DMS79 (cell line): Measurements from ENCODE around the gene AP5B1.

ENCODE experiments used
- DNase-seq: peaks from one replicate; lab custom pipeline; 2025; lab: John Stamatoyannopoulos, UW

The AP5B1 gene, protein sequence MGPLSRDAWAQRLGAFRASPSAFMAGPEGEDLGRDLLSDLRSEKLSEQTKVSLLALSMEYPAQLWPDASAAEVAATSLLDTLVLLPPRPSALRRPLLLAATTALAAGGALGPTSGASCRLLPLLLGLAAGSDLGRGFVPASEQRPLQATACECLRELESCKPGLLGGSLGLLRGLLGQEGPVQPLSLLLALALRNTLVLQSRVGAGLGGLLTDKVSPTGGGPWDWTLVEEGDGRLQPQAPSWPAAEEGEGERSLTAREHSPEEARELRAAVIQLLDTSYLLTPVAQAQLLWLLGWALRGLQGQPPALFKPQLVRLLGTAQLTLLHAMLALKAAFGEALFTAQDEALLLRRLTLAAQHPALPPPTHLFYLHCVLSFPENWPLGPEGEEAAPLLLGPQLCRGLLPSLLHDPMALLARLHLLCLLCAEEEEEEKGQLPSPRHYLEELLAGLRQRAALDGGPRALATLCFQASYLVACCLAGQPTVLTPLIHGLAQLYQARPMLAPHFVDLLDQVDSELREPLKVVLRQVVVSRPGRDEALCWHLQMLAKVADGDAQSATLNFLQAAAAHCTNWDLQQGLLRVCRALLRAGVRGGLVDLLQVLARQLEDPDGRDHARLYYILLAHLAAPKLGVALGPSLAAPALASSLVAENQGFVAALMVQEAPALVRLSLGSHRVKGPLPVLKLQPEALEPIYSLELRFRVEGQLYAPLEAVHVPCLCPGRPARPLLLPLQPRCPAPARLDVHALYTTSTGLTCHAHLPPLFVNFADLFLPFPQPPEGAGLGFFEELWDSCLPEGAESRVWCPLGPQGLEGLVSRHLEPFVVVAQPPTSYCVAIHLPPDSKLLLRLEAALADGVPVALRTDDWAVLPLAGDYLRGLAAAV

DNA sequence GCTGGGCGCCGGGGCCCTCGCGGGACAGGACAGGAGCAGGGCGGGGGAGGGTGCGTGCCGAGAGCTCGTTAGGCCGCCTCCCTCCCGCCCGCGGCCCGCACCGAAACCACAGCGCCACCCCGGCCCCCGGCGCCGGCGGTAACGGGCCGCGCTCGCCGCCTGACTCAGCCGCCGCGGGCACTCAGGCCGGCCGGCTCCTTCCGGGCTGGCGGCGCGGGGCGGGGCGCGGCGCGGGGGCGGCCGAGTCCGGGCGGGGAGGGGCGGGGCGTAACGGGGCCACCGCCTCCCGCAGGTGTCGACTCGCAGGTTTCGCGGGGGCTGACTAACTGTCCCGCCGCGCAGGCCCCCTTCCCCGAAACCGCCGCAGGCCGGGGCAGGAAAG lies at the start of gene AP5B1:
TSS of gene AP5B1 (minus strand) at position 207 of the 382 bp plus-strand sequence. CDS start 385 bp downstream, outside the sequence.
- no peak for DNase-seq

DNA sequence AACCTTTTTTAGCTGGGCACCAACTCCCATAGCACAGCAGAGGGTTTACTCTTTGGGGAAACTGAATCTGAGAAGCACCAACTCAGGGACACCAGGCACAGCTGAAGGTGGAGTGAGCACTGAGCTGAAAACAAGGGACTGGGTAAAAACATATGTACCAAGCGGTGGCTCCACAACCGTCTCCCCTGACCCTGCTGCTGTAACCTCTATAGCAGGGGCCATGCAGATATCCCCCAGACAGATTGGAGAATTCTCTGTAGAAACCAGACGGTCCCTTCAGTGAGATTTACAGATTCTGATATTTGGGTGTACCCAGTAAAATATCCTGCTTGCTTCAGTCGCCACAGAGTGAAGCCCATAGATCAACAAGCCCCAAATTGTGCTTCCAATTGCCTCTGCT lies 48.7 kb upstream of the AP5B1 start:
- DNase-seq = no peak

DNA sequence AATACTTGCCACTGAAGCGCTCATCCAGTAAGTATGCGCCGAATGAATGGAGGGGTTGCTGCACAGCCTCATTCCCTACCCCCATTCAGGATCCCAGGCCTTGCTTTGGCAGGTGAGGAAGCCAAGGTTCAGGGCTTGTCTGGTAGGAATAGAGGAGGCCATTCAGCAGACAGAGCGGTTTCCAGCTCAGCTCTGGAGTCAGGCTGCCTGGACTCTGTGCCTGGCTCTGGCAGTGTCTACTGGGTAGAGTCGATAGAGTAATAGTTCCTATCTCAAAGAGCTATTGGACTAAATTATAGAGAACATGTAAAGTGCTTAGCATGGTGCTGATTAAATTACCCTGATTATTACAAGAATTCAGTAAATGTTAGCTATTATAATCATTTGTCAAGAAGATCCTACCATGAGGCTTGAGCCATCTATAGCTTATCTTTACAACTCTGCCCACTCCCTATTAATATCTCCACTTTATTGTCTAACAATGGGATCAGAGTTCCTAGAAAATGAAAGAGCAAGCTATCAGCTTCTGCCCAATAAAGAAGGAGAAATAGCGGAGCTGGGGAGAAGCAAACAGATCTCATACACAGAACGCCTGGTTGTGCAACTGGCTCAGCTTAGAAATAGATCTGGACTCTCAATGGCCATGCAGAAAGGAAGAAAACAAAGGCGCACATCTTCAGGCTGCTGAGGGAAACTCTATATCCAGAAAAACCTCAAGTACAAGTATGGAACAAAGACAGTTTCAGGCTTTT lies 46.4 kb upstream of the AP5B1 start:
- DNase-seq = no peak

DNA sequence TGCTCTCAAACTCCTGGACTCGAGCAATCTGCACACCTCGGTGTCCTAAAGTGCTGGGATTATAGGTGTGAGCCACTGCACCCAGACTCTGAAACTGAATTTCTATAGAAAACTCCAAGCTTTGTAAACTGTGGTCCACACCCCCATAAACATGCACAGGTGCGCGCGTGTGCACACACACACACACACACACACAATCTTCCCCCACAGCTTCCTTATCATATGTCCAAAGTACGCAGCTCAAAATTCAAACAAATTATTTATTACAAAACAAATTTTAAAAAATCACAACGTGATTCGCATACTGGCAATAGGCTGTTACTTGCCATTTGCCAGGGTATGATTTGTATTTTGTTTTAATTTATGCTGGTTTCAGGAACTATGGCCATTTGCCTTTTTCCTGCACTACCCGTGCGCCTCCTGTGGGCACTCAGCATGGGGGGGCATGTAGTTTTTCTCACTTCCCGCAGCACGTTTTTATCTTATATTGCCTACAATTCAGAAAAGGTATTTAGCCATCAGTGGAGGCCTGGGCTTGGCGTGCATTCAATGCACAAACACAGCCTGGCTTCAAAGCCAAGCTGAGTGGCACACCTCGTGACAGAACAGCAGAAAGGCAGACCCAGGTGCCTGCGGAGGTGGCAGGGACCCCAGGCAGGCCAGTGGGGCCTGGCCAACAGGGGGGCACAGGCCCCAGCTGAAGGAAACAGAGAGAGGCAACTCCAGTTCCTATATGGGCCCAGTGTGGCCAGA lies 42.2 kb upstream of the AP5B1 start:
- DNase-seq = no peak

DNA sequence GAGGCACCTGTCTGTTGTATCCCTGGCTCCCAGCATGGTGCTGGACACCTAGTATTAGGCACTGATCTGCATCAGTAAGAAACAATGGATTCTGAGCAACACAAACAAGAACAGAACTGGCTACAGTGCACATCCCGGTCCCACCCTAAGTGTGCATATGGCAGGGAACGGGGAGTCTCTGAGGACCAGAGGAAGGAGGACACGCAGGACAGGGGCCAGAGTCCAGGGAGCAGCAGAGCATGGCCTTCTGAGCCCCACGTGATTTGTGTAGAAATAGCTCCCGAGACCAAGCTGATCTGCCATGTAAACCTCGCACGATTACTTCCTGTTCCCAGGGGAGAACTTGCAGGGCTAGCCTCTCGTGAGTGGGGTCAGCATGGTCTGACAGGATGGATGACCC lies 40.3 kb upstream of the AP5B1 start:
- no peak for DNase-seq

DNA sequence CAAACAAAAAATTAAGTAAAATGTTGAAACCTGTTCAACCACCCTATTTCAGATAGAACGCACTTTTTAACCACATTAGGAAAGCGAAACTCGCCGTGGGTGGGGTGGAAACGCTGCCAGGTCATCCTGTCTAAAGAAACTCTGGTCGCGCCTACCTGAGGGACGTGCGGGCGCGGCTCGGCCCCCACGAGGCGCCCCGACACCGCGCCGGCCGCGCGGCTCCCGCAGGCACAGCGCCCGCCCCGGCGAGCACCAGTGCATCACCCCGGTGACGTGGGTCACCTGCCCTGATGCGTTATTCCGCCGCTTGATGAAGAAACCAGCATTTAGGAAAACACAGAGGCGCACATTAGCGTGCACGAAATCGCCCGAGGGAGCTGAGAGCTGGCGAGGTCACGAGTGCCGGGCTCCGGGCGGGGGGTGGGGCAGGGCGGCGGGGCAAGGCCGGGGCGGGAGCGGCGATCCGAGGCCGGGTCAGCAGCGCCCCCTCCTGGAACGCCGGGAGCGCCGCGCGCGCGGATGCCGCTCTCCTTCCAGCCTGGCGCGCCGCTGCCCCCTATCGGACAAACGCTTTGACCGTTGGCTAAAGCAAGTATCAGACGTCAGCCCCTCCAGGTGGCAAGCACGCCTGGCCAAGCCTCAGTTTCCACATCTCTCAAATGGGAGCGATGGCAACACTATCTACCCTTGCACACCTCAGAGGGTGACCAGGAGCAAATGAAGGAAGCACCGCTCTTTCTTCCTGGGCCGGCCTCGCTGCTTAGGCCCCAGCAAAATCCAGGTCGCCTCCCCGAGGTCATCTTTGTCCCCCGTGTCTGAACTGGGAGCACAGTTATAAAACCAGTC lies 37.3 kb upstream of the AP5B1 start:
- peak; percentile 40 for DNase-seq

DNA sequence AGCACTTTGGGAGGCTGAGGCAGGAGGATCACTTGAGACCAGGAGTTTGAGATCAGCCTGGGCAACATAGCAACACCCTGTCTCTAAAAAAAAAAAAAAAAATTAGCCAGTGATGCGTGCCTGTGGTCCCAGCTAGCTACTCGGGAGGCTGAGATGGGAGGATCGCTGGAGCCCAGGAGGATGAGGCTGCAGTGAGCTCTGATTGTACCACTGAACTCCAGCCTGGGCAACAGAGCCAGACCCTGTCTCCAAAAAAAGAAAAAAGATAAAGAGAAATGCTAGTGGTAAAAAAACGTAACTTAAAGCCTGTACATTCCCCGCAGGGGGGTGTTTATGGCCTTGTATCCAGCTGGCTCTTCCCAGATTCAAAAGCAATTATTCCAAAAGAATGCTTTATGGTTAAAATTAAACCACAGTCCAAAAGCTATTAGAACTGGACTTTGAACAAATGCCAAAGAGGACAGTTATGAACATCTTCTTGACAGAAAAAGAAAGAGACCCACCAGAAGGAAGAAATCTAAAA lies 36.6 kb upstream of the AP5B1 start:
- DNase-seq = no peak

DNA sequence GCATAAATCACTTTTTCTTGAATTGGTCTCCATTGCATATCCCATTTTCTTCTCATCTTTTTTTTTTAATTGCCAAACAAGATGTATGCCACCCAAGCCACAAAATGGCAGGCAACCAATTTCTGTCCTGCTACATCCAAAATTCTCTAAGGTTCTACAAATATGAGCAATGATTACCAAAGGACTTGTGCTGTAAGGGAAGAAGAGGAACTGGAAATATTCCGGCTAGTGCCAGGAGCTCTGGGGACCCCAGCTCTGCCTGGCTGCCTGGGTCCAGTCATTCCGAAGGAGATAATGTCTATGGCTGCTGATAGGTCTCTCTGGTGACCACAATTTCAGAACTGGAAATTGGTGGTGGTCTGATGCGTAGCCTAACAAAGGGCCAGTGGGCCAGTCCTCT lies 35.9 kb upstream of the AP5B1 start:
- no peak for DNase-seq

DNA sequence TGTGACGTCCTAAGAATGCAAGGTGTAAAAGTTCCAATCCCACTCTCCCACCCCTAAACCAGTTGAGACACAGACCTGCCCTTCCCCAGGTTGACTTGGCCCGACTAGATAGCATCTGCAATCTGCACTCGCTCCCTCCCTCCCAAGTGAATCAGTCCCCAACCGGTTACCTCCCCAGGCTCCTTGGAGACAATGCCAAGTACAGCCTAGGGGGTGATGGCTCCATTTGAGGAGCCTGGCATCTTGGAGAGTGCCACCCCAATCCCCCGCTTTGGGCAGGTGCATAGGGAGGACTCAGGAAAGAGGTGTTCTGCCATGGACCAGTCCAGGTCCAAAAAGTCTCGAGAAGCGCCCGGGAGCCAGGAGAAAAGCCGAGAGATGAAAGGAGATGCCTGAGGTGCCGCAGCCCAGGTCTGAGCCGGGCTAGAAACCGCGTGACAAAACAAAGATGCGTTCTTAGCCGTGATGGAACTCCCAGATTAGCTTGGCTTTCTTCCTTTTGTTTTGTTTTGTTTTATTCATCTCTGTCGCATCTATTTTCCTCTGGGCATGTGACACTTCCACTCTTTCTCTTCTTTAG lies 34.3 kb upstream of the AP5B1 start:
- no peak for DNase-seq

DNA sequence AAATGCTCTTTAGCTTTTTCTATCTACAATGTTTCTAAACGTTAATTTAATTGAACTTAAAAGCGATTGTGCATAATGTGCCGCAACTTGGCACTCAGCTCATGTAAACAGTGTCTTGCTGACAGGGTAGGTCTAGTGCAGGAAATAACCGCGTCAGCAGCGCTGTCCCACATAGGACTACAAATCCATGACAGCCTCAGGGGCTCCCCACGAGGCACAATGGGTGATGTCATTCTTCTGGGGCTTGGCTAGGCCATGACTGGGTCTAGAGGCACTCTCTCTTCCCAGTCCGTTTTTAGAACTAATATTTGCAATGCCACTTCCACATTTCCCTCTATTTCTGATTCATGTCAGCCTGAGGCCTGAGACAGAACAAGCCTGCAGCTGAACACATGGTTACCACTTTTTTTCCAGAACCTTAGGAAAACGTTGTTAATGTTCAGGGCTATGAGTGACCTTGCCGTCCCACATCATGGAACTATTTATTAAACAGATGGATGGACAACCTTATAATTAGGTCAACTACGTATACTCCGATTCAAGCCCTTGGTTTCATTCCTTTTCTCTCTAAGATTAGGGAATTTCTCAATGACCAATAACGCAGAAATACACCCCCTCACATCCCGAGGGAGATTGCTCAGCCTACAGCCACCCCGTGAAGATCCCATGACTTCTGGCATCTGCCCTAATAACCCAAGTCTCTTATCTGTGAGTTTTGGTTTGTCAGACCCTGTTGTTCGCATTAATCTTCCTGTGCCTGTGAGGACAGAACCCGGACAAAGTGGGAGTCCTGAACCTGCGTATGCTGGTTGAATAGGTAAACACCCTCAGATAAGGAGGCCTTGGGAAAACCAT lies 33.6 kb upstream of the AP5B1 start:
- no peak for DNase-seq

DNA sequence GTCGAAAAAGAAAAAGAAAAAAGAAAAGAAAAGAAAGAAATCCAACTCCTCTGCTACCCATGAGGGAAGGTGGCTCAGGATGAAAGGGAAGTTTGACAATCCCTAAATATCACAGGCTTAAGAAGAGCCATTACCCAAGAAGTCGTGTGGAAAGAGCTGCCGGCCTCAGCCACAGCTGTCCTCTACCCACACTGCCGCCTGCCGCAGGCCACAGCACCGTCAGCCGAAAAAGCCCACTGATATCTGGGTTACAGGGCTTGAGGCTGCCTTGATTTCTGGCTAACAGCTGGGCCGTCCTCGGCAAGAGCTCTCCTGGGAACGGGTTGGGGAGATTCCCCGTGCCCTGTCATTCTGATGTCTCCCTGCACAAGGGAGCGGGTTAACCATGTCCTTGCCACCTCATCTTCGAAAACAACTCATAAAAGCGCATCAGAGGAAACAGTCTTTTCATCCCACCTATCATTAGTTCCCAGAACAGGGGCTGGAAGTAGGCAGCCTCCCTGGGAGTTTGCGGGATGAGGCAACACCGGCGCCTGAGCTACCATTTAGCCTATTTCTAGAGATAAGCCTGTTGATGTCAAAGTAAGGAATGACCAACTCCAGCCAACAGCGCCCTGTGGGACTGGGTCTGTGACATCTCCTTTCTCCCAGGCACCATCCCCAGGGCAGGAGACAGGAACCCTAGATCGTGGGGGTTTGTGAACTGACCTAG lies 31.1 kb upstream of the AP5B1 start:
- DNase-seq = no peak

DNA sequence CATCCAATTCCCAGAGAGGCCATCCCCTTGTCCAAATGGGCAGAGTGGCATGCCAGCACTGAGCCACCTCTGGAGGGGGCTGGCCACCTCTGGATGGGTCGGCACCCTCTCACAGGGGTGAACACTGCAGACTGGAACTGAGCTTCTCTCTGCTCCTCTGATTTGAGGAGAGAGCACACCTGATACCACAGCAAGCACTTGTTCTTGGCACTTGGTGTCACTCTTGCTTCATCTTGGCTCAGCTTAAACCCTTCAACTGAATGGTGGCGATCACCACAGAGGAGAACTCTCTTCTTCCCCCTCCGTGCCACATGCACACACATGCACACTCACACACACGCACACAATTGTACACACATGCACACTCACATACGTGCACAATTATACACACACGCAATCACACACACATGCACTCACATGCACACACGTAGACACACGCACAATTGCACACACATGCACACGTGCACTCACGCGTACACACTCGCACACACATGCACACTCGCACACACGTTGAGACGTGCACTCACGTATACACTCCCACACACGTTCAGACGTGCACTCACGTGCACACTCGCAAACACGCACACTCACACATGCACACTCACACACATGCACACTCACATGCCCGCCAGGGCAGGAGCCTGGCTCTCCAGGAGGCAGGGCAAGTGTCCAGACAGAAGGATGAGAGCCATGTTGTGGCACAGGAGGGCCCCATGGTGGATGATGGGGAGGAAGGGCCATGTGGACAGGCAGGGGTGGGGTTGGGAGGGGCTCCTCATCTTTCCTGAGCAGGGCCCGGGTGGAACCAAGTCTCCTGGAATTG lies 29.5 kb upstream of the AP5B1 start:
- no peak for DNase-seq

DNA sequence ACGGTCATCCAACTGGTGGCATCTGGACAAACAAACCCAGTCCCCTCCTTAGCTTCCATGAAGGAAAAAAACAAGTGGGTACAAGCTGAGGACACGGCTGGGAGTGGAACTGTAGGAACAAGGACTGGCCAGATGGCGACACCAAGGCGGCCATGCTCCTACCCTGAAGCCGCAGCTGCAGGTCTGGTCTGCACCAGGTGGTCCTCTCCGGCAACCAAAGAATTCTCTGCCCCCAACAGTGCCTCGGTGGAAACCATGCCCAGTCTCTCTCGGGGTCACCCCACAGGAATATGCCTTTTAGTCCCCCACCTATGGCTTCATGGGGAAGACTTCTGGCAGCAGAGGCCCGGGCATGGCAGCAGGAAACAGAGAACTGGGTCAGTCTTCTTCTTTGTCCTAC lies 28.7 kb upstream of the AP5B1 start:
- DNase-seq = no peak

DNA sequence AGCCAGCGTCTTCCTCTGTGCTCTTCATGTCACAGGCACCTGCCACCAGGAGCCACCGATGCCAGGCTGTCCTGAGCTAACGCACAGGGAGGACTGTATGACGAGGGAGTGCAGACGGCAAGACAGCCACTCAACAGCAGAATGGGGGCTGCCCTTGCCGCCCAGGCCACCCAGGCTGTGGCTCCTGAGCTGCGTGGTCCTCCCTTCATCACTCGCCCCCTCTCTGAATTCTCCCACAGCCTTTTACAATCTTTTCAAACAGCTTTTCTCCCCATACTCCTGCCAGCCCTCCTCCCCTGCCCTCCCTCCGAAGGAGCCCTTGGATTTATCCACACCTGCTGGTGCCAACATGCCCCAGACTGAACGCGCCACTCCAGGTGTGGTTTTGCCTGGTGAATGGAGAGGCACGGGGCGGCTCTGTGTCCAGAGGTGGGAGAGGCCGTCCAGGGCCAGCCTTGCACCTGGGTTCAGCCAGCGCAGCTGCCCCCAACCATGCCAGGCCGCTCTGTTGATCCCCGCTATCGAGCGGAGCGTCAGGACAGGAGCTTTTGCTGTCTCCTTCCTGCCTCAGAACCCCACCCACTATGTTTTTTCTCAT lies 28.1 kb upstream of the AP5B1 start:
- DNase-seq = no peak

DNA sequence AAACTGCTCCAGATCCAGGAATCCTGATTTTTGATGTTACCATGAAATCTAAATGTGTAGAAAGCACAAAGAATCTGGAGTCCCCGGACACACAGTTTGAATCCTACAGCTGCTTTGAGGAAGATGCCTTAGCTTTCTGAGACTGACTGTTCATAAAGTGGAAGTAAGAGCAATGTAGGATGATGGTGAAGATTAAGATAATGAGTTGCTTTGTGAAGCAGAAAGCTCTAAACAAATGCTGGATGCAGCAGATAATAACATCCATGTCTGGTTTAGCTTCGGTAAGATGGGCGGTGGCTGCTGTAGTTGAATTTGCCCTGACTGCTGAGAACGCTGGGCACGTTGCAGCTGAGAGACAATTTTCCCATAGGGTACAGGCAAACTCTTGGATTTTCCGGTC lies 26.2 kb upstream of the AP5B1 start:
- no peak for DNase-seq

DNA sequence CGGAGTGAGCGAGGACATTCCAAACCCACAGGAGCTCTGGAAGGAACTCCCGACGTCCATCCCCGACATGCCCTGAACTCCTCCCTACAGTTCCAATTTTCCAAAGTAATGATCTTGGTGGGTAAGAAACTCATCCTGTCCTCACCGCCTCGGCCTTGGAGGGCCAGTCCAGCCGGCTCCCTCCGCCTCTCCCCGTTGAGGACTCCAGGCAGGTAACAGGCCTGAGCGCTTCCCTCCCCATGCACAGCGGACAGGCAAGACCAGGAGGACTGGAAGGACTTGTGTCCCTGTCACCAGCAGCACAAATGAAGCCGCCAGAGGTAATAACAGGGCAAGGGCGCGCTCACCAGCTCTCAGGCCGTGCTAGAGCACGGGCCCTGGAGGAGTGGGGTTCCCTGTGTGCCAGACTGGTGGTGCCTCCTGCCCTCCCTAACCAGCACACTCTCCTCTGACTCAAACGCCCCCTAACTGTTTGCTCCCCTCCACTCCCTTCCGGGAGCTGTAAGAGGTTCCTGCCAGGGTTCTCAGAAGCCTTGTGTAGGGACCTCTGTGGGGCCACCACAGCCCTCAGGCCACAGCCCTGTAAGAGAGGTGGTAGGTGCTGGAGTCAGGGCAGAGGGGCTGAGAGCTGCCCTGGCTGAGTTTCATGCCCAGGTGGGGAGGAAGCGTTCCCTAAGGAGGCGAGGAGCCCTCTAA lies 23.2 kb upstream of the AP5B1 start:
- DNase-seq = no peak

DNA sequence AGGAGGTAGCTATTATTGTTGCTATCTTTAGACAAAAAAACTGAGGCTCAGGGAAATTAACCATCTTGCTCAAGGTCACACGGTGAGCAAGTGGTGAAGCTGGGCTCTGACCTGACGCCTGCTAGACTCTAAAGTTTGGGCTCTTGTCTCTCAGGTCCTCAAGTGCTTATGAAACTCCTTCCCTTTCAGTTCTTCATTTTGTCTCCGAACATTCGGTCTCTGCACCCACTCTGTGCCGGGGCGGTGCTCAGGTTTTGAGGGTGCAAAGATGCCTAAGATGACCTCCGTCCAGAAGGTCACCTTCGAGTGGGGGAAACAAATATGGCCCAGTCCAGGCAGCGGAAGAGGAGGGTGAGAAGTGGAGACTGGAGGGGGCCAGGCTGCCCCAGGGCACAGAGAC lies 22.1 kb upstream of the AP5B1 start:
- no peak for DNase-seq
